Liver (tissue), 9 donors: Measurements from ENCODE around the gene MARCHF9. TPM values are rescaled to one million over a fixed set of nuclear protein-coding genes. Genes with fewer than 3 reads are reported as not detected.

Experiments used
- DNase-seq: peaks from one replicate; pipeline ENCODE4 v3.0.0-alpha.2; 2017; ENCODE audit warnings: low spot score
- H3K27ac ChIP-seq, 2 donors: one replicate each; pipeline ENCODE4 v1.7.0; 2013; ENCODE audit warnings: inconsistent platforms in 2 of 2, low read length in 2 of 2, control low read depth in 1 of 2, low read depth in 1 of 2, mild to moderate bottlenecking in 1 of 2
- H3K27me3 ChIP-seq, 4 donors: one replicate each; pipeline versions ENCODE4 v1.6.1 to v1.7.0; 2013; ENCODE audit warnings: low read length in 3 of 4, inconsistent platforms in 1 of 4, mild to moderate bottlenecking in 1 of 4, moderate library complexity in 1 of 4; ENCODE audit not compliant: control insufficient read depth in 4 of 4, insufficient read depth in 4 of 4
- H3K36me3 ChIP-seq, 4 donors: one replicate each; pipeline versions ENCODE4 v1.6.1 to v1.7.0; 2013; ENCODE audit warnings: low read length in 3 of 4, mild to moderate bottlenecking in 3 of 4, low read depth in 1 of 4, moderate library complexity in 1 of 4; ENCODE audit not compliant: control insufficient read depth in 4 of 4, insufficient read depth in 3 of 4
- H3K4me1 ChIP-seq, 4 donors: one replicate each; pipeline versions ENCODE4 v1.6.1 to v1.7.0; 2013; ENCODE audit warnings: low read length in 3 of 4, mild to moderate bottlenecking in 3 of 4, moderate library complexity in 1 of 4; ENCODE audit not compliant: control insufficient read depth in 4 of 4, insufficient read depth in 4 of 4
- H3K4me3 ChIP-seq, 3 donors: one replicate each; pipeline versions ENCODE4 v1.6.1 to v1.7.0; 2013; ENCODE audit warnings: low read length in 3 of 3, control low read depth in 1 of 3, low read depth in 1 of 3, mild to moderate bottlenecking in 1 of 3
- H3K9ac ChIP-seq, 2 donors: one replicate each; pipeline ENCODE4 v1.7.0; 2013; ENCODE audit warnings: low read length in 2 of 2, mild to moderate bottlenecking in 2 of 2, moderate library complexity in 2 of 2, control low read depth in 1 of 2, low read depth in 1 of 2
- H3K9me3 ChIP-seq, 4 donors: one replicate each; pipeline versions ENCODE4 v1.6.1 to v1.7.0; 2013; ENCODE audit warnings: low read length in 3 of 4; ENCODE audit not compliant: control insufficient read depth in 4 of 4
- EGR1 ChIP-seq, 2 donors: IDR thresholded peaks; 2 replicates each; pipeline ENCODE4 v1.6.1; 2016 to 2018; ENCODE audit warnings: antibody characterized with exemption in 2 of 2, low read depth in 2 of 2
- FOXA2 ChIP-seq: IDR thresholded peaks from 2 replicates; pipeline ENCODE4 v1.6.1; 2016; ENCODE audit warnings: antibody characterized with exemption
- GABPA ChIP-seq, 2 donors: IDR thresholded peaks in 1 of 2; conservative IDR thresholded peaks in 1 of 2; 2 replicates each; pipeline ENCODE4 v1.6.1; 2016; ENCODE audit warnings: antibody characterized with exemption in 2 of 2, mild to moderate bottlenecking in 1 of 2, moderate library complexity in 1 of 2
- HNF4A ChIP-seq, 2 donors: conservative IDR thresholded peaks; 2 replicates each; pipeline ENCODE4 v1.6.1; 2016; ENCODE audit warnings: antibody characterized with exemption in 2 of 2, mild to moderate bottlenecking in 2 of 2
- HNF4G ChIP-seq: IDR thresholded peaks from 2 replicates; pipeline ENCODE4 v1.6.1; 2016; ENCODE audit warnings: antibody characterized with exemption
- JUND ChIP-seq, 2 donors: IDR thresholded peaks; 2 replicates each; pipeline ENCODE4 v1.6.1; 2016; ENCODE audit warnings: antibody characterized with exemption in 2 of 2
- NR2F2 ChIP-seq: IDR thresholded peaks from 2 replicates; pipeline ENCODE4 v1.6.1; 2016; ENCODE audit warnings: antibody characterized with exemption
- RAD21 ChIP-seq, 2 donors: IDR thresholded peaks; 2 replicates each; pipeline ENCODE4 v1.6.1; 2016; ENCODE audit warnings: antibody characterized with exemption in 2 of 2, mild to moderate bottlenecking in 2 of 2
- RXRA ChIP-seq, 2 donors: IDR thresholded peaks; 2 replicates each; pipeline ENCODE4 v1.6.1; 2017 to 2018; ENCODE audit warnings: antibody characterized with exemption in 2 of 2, mild to moderate bottlenecking in 1 of 2
- SP1 ChIP-seq: IDR thresholded peaks from 2 replicates; pipeline ENCODE4 v1.6.1; 2018; ENCODE audit warnings: antibody characterized with exemption, mild to moderate bottlenecking
- TAF1 ChIP-seq: conservative IDR thresholded peaks from 2 replicates; pipeline ENCODE4 v1.6.1; 2016; ENCODE audit warnings: antibody characterized with exemption, mild to moderate bottlenecking
- YY1 ChIP-seq: IDR thresholded peaks from 2 replicates; pipeline ENCODE4 v1.6.1; 2016; ENCODE audit warnings: antibody characterized with exemption, mild to moderate bottlenecking
- WGBS: extraction: QIAGEN DNeasy Blood & Tissue Kit; methylation state at CpG from one replicate; pipeline ENCODE4 v1.1.7; 2013; 5-methylcytosine and 5-hydroxymethylcytosine counted together
- polyA plus RNA-seq, 2 donors: library from polyadenylated mRNA; stranded (reverse) in 1 of 2; unstranded in 1 of 2; fragments of 200-250 nt in 1 of 2; fragments of >200 nt in 1 of 2; fragmentation: Nextera tagmentation in 1 of 2; extraction: Ambion mirVana in 1 of 2; gene quantifications; one replicate each; pipeline versions ENCODE4 v1.2.1 to v1.2.3, GENCODE V29; 2013 to 2015
- total RNA-seq, 2 donors: library from RNA; depleted of rRNA; stranded (reverse); fragments of >200 nt; gene quantifications; one replicate each; pipeline ENCODE4 v1.2.3, GENCODE V29; 2014
- TF ChIP-seq, protein P1 (sequence below): IDR thresholded peaks from 2 replicates; pipeline ENCODE4 v1.6.1; 2016; ENCODE audit warnings: antibody characterized with exemption, mild to moderate bottlenecking
- TF ChIP-seq, protein P2 (sequence below): IDR thresholded peaks from 2 replicates; pipeline ENCODE4 v1.6.1; 2016; ENCODE audit warnings: antibody characterized with exemption
- TF ChIP-seq, protein P3 (sequence below): fragments of 150-350 bp; IDR thresholded peaks from 2 replicates; pipeline ENCODE4 v1.5.1; 2017; ENCODE audit warnings: improper control_type of control experiment, low read depth, low read length; ENCODE audit not compliant: missing input control
- TF ChIP-seq, protein P4 (sequence below): IDR thresholded peaks from 2 replicates; pipeline ENCODE4 v1.6.1; 2016; ENCODE audit warnings: antibody characterized with exemption
- TF ChIP-seq, protein P5 (sequence below): IDR thresholded peaks from 2 replicates; pipeline ENCODE4 v1.6.1; 2016; ENCODE audit warnings: antibody characterized with exemption
- donor health status: healthy.
- donor health status: healthy.
- donor health status: healthy.
- donor health status: healthy.
- donor health status: healthy.

Gene MARCHF9
- total and polyA plus RNA-seq, 4 donors, result 1.1 to 3.0 (median 2.2) TPM

DNA sequence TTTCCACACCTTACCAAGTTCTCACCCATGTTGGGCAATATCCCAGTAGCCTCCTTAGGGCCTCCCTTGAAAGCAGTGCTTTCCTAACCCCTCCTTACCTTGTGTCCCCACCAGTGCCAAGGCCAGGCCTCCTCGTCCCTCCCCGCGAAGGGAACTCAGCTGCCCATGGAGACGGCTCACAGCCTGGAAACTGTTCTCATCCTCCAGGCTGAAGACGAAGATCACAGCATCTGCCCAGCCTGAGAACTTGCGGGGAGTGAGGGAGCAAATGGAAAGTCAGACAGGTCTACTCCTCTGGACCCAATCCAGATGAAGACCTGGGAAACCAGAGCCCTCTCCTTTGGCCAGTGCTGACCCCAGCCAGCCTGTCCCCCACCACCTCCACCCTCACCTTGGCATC, 21.0 kb upstream of the MARCHF9 start (continued):
- TF ChIP-seq, protein P1, sequence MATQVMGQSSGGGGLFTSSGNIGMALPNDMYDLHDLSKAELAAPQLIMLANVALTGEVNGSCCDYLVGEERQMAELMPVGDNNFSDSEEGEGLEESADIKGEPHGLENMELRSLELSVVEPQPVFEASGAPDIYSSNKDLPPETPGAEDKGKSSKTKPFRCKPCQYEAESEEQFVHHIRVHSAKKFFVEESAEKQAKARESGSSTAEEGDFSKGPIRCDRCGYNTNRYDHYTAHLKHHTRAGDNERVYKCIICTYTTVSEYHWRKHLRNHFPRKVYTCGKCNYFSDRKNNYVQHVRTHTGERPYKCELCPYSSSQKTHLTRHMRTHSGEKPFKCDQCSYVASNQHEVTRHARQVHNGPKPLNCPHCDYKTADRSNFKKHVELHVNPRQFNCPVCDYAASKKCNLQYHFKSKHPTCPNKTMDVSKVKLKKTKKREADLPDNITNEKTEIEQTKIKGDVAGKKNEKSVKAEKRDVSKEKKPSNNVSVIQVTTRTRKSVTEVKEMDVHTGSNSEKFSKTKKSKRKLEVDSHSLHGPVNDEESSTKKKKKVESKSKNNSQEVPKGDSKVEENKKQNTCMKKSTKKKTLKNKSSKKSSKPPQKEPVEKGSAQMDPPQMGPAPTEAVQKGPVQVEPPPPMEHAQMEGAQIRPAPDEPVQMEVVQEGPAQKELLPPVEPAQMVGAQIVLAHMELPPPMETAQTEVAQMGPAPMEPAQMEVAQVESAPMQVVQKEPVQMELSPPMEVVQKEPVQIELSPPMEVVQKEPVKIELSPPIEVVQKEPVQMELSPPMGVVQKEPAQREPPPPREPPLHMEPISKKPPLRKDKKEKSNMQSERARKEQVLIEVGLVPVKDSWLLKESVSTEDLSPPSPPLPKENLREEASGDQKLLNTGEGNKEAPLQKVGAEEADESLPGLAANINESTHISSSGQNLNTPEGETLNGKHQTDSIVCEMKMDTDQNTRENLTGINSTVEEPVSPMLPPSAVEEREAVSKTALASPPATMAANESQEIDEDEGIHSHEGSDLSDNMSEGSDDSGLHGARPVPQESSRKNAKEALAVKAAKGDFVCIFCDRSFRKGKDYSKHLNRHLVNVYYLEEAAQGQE, result no peak

DNA sequence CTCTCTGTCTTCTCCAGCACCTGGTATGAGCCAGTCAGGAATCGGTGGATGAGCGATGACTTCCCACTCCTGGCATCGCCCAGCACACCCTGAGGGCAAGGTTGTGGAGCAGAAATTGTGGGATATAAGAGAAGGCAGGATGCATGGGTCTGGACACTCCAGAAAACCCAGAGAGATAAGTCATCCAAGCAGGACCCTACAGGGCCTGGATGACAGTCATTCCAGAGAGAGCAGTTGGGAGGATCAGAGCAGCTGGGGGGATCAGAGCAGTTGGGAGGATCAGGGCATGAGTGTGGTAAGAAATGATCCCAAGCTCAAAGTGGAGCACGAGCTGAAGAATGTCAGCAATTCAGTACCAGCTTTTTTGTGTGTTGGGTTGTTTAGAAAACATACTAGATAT, 20.3 kb upstream of the MARCHF9 start:
- WGBS, result 86% methylated on average over 4 of the region's 4 CpGs
- no peaks in the 10 kb centered on the region for H3K9me3 ChIP-seq
- H3K27ac ChIP-seq, result no peak overlapping the region
- no peaks in the 10 kb centered on the region for H3K36me3 ChIP-seq
- H3K9ac ChIP-seq, result no peak overlapping the region
- H3K27me3 ChIP-seq, result peaks cover 0 to 10% (median 4%) of the 10 kb centered on the region in 4 donors
- H3K4me3 ChIP-seq, result no peak overlapping the region
- TF ChIP-seq, protein P2, sequence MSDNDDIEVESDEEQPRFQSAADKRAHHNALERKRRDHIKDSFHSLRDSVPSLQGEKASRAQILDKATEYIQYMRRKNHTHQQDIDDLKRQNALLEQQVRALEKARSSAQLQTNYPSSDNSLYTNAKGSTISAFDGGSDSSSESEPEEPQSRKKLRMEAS, result no peak
- TF ChIP-seq, protein P3, sequence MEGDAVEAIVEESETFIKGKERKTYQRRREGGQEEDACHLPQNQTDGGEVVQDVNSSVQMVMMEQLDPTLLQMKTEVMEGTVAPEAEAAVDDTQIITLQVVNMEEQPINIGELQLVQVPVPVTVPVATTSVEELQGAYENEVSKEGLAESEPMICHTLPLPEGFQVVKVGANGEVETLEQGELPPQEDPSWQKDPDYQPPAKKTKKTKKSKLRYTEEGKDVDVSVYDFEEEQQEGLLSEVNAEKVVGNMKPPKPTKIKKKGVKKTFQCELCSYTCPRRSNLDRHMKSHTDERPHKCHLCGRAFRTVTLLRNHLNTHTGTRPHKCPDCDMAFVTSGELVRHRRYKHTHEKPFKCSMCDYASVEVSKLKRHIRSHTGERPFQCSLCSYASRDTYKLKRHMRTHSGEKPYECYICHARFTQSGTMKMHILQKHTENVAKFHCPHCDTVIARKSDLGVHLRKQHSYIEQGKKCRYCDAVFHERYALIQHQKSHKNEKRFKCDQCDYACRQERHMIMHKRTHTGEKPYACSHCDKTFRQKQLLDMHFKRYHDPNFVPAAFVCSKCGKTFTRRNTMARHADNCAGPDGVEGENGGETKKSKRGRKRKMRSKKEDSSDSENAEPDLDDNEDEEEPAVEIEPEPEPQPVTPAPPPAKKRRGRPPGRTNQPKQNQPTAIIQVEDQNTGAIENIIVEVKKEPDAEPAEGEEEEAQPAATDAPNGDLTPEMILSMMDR, result no peak
- no peak for TF ChIP-seq JUND (IDR thresholded peaks at IDR 0.05)
- TF ChIP-seq HNF4A (conservative IDR thresholded peaks at IDR 0.05), result no peak
- TF ChIP-seq, protein P1, result no peak
- TF ChIP-seq, protein P4, sequence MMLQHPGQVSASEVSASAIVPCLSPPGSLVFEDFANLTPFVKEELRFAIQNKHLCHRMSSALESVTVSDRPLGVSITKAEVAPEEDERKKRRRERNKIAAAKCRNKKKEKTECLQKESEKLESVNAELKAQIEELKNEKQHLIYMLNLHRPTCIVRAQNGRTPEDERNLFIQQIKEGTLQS, result no peak
- TF ChIP-seq RAD21 (IDR thresholded peaks at IDR 0.05), result no peak
- TF ChIP-seq, protein P5, sequence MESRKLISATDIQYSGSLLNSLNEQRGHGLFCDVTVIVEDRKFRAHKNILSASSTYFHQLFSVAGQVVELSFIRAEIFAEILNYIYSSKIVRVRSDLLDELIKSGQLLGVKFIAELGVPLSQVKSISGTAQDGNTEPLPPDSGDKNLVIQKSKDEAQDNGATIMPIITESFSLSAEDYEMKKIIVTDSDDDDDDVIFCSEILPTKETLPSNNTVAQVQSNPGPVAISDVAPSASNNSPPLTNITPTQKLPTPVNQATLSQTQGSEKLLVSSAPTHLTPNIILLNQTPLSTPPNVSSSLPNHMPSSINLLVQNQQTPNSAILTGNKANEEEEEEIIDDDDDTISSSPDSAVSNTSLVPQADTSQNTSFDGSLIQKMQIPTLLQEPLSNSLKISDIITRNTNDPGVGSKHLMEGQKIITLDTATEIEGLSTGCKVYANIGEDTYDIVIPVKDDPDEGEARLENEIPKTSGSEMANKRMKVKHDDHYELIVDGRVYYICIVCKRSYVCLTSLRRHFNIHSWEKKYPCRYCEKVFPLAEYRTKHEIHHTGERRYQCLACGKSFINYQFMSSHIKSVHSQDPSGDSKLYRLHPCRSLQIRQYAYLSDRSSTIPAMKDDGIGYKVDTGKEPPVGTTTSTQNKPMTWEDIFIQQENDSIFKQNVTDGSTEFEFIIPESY, result no peak
- no peak for TF ChIP-seq HNF4G
- TF ChIP-seq FOXA2, result no peak
- no peak for TF ChIP-seq GABPA (IDR thresholded peaks at IDR 0.05 in 1 of 2, conservative IDR thresholded peaks at IDR 0.05 in 1 of 2)
- TF ChIP-seq TAF1, result no peak
- TF ChIP-seq YY1, result no peak
- TF ChIP-seq RXRA (IDR thresholded peaks at IDR 0.05), result no peak
- no peak for TF ChIP-seq NR2F2
- no peak for TF ChIP-seq SP1
- no peak for TF ChIP-seq EGR1 (IDR thresholded peaks at IDR 0.05; ENCODE audit: low read depth in 2 of 2)
- H3K4me1 ChIP-seq, result peaks cover 3 to 22% (median 15%) of the 10 kb centered on the region in 4 donors
- no peak for DNase-seq
